GM21515 (cell line): ENCODE results near the gene CDH4.

Experiments used
- ATAC-seq: cut with Tn5 transposase; IDR thresholded peaks from one replicate; pipeline ENCODE4 v1.9.1; 2021; ENCODE audit not compliant: unreplicated experiment

Gene CDH4

DNA sequence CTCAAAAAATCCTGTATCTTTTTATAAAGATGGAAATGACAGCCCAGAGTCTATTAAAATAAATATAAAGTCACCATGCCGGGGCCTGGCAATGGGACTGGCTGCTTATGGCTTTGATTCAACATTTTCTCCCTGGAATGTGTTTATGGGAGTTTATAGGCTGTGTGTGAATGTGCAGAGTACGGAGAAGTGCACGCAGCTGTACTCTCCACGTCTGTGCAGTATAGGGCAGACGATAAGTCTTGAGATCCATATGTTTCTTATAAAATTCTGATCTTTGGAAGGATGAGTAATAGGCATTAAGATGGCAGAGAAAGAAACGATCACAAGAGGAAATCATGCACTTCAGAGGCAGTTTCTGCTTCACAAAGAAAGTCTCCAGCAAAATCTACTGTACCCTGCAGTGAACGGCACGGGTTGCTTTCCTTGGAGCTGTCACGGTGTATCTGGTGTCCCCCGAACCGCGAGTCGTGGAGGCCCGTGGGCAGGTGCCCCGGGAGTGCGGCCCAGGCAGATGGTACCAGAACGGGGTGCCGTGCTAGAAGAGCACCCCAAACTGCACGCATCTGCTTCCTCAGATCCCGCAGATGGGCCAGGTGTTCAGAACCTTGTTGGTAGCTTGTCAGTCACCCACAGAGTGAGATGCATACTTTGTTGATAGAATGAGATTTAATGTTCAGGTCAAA is 431.1 kb downstream of the CDH4 start:
- ATAC-seq = no peak

DNA sequence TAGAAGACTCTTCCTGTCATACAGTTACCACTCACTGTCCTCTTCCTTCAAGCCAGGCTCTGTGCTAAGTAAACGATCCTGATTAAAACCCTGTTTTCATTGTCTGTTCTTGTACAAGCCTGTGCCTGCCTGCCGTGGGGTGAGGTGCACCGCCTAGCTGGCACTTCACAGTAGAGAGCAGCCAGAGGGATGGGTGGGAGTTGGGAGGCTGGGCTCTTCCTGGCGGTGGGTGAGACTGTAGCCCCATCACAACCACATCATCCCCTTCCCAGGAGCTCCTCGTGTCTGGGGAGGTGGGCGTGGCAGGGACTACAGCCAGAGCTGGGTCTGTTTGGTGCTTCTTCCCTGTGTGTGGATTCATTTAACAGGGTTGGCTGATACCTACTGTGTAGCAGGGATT is 431.7 kb downstream of the CDH4 start:
- no peak for ATAC-seq

DNA sequence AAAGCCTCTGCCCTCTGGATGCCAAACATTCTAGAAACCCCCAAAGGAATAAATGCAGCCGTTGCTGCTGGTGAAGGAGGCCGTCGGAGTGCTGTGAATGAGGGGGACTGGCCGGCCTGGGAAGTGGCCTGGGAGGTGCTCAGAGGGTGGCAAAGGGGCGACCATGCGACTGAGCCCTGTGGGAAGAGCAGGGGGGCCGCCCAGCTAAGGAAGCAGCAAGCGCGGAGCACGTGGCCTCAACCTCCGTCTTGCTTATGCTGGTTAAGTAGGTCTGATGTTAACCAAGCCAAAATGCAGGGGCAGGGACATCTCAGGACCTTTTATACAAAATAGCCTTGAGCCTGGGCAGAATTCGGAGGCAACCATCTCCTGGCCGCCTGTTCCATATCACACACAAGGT is 432.1 kb downstream of the CDH4 start:
- ATAC-seq = no peak

DNA sequence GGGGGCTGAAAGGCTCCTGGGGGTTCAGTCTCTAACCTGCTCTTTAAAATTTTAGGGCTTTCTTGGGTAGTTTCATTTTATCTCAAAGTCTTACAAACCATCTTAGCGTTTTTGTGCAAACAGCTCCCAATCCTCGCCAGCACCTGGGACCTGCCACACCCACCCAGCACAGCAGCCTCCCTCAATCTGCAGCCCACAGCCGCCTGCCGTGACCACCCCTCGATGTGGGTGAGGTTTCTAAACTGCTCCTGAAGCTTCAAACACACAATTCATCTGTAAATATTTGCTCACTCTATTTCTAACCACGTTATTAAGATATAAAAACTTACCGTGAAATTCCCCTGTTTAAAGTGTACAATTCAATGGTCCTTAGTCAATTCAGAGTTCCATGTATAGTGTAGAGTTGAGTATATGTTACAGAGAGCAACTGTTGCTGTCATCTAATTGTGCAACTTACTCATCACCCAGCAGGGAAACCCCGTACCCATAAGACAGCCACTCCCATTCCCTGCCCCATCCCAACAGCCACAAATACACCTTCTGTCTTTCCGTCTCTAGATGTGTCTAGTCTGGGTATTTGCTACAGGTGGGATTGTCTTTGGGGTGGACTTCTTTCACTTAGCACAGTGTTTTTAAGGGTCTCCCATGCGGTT is 432.6 kb downstream of the CDH4 start:
- ATAC-seq = no peak

DNA sequence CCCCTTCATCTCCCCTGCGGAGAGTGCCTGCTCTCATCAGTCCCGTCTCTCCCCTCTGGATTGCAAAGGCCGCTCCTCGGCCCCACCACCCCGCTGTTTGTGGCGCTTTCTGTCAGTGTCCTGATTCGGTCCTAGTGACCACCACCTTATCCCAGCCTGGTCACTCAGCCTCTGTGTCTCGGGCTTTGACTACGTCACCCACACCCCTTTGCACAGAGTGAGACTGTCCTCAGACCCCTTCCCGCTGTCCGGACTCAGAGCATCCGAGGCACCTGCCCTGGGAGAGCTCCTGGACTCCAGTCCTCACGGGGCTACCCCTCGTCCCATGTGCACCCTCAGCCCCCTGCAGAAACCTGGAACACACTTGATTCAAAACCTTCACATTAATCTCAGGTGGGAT is 433.4 kb downstream of the CDH4 start:
- no peak for ATAC-seq

DNA sequence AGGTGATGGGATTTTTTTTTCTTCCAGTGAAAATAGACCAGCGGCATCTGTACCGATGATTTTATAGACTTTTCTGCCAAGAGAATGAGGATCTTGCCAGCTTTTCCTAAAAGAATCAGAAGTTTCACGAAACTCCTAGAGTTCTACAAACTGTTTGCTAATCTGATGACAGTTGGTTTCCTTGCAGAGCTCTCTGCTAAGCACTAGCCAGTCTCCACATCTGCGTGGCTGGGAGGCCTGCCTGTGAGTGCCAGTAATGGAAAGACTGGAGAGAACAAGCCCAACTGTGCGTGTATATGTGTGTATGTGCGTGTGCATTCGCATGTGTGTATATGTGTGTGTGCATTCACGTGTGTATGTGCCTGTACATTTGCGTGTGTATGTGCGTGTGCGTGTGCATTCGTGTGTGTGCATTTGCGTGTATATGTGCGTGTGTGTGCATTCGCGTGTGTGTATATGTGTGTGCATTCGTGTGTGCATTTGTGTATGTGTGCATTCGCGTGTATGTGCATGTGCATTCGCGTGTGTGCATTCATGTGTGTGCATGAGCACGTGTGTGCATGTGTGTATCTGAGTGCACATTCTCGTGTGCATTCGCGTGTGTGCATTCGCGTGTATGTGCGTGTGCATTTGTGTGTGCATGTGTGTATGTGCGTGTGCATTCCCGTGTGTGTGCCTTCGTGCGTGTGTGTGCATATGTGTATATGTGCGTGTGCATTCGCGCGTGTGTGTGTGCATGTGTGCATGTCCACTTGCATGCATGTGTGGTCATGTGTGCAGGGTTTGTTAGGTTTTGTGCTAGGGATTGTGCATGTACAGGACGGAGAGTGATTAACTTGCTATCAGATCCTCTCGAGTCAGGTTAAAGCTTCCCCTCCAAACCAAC is 434.2 kb downstream of the CDH4 start:
- no peak for ATAC-seq

DNA sequence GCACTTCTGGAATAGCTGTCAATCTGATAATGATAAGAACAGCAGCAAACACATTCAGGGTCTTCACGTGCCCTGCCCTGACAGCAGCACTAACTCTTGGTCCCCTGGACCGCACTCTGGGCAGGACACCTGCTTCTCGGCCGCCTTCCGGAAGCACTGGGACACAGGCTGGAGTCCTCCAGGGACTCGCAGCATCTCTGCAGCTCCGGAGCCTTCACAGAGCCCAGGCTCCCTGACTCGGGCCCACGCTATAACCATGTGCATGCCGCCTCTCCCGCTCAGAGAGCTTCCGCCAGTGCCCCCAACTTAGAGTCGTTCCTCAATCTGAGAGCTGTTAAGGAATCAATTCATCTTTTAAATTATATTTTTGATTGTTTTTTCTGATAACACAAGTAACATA is 436.4 kb downstream of the CDH4 start:
- ATAC-seq = no peak

DNA sequence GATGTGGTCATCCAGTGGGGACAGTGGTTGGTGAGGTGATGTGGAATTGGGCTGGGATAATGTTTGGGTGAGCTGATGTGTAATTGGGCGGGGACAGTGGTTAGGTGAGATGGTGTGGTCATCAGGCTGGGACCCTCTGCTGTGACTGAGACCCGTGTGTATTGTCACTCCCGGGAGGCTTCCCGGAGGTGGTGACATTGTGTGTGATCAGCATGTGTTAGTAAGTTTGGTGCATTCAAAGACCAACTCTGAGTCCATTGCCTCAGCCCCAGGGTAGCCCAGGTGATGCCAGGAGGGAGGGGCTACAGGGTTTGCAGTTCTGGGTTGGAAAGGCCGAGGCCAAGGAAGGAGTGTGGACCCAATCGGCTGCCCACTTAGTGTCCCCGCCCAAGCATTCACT is 438.1 kb downstream of the CDH4 start:
- no peak for ATAC-seq

DNA sequence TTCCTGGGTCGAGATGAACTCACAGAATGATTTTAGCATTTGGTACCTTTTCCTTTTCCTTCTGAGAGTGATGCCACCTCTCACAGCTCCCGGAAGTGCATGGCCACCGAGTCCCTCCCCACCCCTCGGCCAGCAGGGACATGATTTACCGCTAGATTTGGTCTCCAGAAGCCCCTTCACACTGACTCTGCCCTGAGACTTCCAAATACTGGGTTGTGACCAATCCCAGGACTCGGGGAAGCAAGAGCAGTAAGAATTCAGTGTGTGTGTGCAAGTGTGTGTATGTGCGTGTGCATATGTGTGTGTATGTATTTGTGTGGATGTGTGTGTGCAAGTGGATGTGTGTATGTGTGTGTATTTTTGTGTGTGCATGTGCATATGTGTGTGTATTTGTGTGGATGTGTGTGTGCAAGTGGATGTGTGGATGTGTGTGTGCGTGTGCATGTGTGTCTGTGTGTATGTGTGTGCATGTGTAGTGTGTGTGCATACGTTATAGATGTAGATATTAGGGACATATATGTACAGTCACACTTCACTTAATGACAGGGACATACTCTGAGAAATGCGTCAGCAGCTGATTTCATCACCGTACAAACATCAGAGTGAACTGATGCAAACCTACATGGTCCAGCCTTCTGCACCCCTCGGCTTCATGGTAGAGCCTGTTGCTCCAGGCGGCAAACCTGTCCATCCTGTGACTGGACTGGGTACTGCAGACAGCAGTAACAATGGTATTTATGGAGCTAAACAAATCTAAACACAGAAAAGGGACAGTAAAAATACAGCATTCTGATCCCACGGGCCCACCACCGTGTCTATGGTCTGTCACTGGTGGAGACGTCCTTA is 439.2 kb downstream of the CDH4 start:
- no peak for ATAC-seq

DNA sequence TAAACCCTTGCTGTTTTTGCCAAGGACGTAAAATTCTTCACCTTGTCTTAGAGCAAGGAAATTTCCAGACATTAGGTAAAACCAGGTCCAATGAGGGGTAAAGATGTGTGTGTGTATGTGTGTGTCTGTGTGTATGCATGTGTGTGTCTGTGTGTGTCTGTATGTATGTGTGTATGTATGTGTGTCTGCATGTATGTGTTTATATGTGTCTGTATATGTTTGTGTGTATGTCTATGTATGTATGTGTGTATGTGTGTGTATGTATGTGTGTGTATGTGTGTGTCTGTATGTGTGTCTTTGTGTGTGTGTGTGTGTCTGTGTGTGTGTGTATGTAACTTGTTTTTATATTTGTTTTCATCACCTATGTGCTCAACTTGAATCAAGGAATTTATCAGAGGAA is 439.9 kb downstream of the CDH4 start:
- ATAC-seq = no peak

DNA sequence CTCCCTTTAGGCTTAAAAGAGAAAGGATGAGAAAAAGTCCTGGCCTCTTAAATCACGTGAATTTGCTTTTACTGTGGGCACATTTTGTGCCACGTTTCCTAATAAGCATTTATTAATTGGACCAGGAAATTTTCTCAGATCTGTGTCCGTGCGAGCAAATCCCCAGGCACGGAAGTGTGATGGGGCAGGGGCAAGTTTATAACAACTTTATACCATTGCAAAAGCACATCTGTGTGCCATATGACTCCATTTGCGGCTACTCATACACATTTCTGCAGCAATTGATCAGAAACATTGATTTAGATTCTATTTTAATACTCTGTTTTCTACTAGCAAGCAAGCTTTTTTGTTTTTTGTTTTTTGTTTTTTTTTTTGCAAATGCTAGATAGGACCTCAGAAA is 440.4 kb downstream of the CDH4 start:
- no peak for ATAC-seq

DNA sequence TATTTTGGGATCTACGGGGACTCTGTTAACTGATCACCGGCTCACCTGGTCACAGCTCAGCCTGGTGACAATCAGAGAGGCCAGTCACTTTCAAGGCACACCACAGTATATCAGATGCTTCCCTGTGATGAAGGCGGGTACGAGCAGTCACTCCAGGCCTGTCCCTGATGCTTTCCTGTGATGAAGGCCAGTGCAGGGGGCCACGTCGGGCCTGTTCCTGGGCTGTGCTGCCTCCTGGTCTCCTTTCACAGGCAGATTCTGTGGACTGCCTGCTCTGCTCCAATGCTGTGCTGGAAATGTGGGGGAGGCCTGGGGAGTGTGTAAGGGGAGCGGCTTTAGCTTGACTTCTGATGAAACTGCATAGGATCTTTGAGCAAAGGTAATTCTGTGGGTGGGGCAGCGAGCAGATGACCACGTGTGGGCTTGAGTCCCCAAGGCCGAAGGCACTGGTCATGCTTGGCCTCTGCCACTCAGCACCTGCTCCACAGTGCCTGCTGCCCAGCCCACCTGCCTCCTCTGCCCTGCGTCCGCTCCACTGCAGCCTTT is 441.1 kb downstream of the CDH4 start:
- ATAC-seq = no peak

DNA sequence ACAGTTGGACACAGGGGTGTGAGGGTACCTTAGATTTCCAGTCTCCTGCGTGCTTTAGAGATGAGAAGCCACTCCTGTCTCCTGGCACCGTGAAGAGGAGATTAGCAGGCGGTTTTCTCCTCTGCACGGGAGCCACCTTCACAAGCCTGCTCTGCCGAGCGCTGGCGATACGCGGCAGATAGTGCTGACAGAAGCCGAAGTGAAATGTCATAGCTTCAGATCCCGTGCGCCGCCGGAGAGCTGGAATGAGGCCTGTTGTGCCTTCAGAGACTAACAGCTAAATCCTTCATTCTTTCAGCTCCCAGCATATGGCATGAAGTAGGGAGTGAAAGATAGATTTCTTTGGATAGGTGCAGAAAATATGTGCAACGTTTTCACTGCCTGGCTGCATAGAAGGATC is 442.6 kb downstream of the CDH4 start:
- no peak for ATAC-seq

DNA sequence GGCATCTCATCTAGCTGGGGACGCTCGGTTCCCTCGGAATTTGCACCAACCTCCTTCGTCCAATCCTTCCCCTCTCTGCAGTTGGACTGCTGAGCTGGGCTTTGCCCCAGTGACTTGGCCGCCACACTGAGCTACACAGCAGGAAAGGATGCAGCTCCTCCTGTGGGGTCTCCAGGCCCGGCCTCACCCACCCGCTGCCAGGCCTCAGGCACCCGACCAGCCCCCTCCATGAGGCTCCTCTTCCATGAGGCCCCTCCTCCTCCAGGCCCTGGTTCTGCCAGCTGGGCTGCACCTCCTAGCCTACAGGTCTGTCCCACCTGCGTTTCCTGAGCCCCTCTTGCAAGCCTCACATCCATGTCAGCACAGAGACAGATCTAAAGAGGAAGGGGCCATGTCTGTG is 443.7 kb downstream of the CDH4 start:
- ATAC-seq = no peak

DNA sequence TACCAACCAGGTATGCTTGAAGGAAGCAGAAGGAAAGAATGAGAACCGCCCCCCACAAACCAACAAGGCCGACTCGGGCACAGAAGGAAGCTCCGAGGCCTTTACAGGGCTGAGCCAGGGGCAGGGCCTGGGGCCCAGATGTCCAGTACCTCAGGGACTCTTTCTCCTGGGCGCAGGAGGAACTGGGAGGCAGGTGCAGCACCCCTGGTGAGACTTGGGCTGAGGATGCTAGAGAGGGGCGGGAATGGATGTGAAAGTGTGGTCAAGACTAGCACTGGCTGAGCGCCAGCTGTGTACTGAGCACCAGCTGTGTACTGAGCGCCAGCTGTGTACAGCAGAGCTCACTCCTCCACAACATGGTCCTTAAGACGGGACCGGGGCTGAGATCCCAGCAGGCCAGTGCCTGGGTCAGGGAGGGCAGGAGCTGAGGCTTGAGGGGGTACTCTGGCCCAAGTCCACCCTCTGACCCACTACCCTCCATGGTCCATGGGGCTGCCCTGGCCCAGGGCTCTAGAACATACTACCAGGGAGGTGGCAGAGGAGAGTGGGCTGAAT is 444.2 kb downstream of the CDH4 start:
- no peak for ATAC-seq

DNA sequence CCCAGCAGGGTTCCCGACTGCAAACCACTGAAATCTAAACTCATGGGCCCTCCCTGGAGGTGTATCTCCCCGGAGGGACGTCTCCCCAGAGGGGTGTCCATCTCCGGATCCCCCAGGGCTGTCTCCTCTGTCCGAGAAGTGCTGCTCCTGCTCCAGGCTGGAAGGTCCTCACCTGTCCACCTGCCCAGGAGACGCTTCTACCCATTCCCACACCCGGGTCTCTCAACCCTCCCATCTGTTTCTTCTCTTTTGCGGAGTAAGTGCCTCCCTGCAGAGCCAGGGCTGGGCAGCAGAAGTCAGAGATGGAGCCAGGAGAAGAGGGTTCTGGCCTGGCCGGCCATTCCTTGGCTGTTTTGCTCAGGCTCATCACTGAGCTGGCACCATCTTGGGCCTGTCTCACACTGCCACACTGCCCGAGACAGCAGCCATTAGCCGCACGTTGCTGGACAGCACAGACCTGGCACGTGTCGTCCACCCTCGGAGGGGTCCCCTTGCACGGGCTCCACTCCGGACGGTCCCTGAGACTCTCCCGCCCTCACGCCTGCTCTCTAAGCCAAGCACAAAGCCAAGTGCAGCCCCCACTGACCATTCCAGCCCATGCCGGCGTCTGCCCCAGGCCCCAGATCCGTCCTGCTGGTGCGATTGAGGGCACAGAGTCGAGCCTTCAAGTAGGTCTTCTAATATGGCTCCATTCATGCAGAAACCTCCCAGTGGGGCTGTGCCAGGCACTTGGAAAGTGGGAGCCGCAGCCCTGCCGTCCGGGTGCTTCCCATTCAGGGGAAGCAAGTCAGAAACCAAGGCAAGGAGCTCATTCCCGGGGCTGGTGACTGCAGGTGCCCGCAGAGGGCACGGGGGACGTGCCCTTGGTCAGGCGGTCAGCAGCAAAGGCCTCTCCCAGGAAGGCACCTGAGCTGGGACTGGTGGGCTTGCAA is 445.9 kb downstream of the CDH4 start:
- ATAC-seq = no peak

DNA sequence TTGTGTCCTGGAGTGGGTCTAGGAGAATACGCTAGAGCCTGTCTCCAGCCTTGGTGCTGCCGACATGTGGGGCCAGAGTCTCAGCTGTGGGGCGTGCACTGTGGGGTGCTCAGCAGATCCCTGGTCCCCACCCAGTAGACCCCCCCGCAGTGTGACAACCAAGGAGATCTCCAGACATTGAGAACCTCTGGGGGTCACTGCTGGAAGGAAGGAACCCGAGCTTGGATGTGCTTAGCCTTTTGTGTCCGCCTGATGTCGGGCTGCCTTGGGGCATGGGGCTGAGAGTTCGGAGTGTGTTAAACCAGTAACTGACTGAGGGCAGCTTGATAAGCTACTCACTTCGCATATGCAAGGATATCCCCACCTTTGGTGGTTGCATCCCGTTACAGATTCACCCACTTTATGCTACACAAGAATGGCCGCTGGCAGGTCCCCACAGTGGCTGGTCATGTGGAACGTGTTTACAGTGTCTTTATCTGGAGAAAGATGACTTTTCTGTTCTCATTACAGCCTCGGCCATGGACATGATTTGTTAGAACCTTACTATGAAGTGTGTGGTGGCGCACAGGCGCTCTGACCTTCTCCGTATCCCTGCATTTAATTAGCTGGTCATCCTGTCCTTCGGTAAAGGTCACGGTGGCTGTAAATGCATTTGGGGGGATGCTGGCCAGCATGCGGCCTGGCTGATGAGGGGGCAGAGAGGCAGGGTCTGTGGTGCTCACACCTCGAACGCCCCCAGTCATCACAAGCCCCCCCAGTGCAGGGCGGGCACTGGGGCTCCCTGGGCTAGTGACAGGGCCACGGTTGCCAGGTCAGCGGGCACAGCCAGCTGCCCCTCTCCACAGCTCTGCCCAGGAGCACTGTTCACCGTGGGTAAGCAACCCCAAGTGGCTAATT is 446.8 kb downstream of the CDH4 start:
- no peak for ATAC-seq
